IPS-11a (cell line): ENCODE measurements around the gene DPYSL4.

Source experiments
- H3K4me3 ChIP-seq: one replicate; pipeline ENCODE4 v1.5.1; 2013; ENCODE audit warnings: low read depth, low read length, control low read depth

DPYSL4 gene

GRCh38 chr10:132193907-132194552 is 7.3 kb downstream of the DPYSL4 start:
- H3K4me3 ChIP-seq, result no peak overlapping the region

GRCh38 chr10:132194726-132195125 is 8.0 kb downstream of the DPYSL4 start:
- no peak overlapping the region for H3K4me3 ChIP-seq

- no peak overlapping the region for H3K4me3 ChIP-seq
These were observed 8.8 kb downstream of the DPYSL4 start for GRCh38 chr10:132195366-132196075.

- no peak overlapping the region for H3K4me3 ChIP-seq
These were observed 9.7 kb downstream of the DPYSL4 start for GRCh38 chr10:132196178-132197113.

- no peak overlapping the region for H3K4me3 ChIP-seq
These were observed 10.7 kb downstream of the DPYSL4 start for GRCh38 chr10:132197271-132198067.

- H3K4me3 ChIP-seq, result no peak overlapping the region
These were observed 11.3 kb downstream of the DPYSL4 start for GRCh38 chr10:132198068-132198370.

DNA sequence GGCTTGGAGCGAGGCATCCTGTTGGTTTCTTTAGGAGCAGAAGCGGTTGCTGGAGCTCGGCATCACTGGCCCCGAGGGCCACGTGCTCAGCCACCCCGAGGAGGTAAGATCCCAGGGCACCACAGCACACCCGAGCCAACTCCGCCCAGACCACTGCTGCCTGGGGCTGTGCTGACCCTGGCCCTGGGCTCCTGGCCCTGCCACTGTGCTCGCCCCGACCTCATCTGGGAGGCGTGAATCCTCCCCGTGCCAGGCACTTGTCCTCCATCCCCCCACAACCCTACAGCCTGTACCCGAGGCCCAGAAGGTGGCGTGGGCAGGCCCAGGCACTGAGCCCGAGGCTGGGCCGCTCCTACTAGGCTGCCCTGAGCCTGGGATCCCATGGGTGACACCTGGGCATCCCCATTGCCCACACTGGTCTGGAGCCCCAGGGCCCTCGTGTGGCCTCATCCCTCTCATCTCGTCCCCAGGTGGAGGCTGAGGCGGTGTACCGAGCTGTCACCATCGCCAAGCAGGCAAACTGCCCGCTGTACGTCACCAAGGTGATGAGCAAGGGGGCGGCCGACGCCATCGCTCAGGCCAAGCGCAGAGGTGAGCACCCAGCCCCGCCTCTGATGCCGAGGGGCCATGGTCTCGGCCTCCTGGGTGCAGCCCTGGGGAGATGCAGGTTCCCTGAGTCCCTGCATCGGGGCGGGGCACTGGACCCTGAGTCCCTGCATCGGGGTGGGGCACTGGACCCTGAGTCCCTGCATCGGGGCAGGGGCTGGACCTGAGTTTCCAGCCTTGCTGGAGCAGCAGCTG is 11.8 kb downstream of the DPYSL4 start:
- H3K4me3 ChIP-seq, result no peak overlapping the region

DNA sequence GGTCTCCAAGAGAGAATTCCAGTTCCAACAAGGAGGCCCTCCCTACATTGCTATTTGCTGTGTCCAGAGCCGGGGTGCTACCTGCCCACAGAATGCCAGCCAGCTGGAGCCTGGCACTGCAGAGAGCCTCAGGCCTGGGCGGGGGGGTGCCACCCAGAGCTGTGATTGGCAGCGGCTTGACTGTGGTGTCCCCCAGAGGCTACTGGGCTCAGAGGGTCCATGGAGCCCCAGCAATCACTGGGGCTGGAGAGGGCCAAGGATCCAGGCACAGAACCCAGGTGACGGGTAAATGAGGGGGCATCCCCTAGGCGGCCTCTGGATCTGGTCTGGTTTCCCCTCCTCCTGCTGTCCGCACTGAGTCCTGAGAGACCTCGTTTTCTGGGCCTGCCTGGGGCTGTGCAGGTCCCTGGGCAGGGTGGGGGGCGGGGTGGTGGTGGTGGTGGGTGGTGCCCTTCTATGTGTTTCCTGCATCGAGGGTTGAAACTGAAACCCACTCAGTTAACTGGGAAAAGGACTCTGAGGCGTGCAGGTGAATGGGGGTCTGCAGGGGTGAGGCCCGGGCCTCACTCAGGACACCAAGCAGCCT is 12.6 kb downstream of the DPYSL4 start:
- H3K4me3 ChIP-seq, result no peak overlapping the region

DNA sequence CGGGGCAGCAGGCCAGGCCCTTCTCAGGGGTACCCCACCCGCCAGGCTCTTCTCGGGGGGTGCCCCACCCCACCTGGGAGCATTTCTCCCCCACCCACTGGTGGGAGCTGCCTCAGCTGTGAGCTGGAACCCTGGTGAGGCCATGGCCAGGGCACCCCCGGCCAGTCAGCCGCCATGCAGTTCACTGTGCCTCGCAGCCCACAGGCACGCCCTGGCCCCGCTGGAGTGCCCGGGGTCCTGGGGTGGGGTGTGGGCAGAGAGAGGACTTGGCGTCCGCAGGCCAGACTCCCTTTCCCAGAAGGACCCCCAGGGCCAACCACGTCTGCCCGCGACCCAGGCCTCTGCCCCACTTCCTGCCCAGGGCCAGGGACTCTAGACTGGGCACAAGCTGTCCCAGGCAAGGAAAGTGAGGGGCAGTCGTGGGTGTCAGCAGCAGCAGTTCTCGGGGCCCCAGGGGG is 13.1 kb downstream of the DPYSL4 start:
- H3K4me3 ChIP-seq, result no peak overlapping the region

GRCh38 chr10:132200344-132201110 is 13.8 kb downstream of the DPYSL4 start:
- no peak overlapping the region for H3K4me3 ChIP-seq

DNA sequence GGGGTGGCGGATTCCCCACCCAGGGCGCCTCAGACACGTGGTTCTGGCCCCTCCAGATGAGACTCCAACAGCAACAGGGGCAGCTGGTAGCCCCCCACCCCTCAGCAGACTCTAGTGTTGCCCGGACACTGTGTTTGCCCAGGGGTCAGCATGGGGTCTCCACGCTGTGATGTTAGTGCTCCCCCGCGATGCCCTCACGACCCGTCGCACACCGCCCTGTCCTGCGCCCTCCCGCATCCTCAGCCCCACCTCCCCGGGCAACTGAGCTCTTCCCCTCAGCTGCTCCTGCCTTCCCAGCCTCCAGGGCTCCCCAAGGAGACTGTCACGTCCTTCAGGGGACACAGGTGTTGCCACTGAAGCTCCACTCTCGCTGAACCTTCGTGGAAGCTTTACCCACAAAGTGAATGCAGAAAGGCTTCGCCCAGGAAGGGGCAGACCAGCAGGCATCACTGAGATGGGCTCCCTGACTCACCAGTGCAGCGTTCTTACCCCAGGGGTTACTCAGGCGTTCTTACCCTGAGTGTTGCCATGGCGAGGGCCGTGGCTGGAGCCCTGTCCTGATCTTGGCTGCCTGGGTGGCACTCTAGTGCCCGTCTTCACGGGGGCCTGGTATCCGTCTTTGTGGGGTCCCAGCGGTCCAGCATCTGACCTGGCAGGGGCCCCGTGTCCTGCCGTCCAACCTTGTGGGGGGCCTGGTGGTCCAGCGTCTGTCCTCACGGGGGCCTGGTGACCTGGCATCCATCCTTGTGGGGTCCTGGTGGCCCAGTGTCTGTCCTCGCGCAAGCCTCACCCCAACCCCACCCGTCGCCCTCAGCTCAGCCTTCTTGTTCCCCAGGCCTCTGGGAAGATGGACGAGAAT is 14.6 kb downstream of the DPYSL4 start:
- H3K4me3 ChIP-seq, result no peak overlapping the region

DNA sequence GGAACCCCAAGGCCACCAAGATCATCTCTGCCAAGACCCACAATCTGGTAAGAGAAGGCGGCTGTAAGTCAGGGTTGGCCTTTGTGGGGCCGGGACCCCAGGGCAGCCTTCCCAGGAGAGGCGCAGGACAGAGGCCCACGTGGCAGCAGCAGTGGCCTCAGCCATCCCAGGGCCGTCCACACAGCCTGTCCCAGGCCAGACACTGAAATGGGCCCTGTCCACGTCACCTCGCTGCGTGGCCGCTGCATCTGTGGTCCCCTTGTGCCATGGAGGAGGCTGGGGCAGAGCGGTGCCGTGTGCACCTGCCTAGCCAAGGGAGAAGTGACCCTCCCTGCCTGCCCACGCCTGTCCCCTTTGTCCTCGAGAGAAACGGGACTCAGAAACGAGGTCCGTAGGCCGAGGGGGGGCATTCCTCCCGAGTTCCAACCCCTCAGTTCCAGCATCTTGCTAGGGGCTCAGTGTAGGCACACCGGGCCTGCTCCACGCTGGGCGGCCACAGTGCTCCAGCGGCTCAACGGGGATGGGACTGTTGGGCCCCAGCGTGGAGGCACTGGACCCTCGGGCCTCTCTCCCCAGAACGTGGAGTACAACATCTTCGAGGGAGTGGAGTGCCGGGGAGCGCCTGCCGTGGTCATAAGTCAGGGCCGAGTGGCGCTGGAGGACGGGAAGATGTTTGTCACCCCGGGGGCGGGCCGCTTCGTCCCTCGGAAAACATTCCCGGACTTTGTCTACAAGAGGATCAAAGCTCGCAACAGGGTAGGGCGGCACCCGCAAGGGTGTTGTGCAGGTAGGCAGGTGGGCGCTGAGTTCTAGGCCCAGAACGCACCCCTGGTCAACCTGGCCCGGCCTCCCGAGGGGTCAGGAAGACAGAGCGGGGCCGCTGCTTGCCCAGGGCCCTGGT is 15.6 kb downstream of the DPYSL4 start:
- H3K4me3 ChIP-seq, result no peak overlapping the region

GRCh38 chr10:132203256-132204077 is 16.7 kb downstream of the DPYSL4 start:
- H3K4me3 ChIP-seq, result no peak overlapping the region

DNA sequence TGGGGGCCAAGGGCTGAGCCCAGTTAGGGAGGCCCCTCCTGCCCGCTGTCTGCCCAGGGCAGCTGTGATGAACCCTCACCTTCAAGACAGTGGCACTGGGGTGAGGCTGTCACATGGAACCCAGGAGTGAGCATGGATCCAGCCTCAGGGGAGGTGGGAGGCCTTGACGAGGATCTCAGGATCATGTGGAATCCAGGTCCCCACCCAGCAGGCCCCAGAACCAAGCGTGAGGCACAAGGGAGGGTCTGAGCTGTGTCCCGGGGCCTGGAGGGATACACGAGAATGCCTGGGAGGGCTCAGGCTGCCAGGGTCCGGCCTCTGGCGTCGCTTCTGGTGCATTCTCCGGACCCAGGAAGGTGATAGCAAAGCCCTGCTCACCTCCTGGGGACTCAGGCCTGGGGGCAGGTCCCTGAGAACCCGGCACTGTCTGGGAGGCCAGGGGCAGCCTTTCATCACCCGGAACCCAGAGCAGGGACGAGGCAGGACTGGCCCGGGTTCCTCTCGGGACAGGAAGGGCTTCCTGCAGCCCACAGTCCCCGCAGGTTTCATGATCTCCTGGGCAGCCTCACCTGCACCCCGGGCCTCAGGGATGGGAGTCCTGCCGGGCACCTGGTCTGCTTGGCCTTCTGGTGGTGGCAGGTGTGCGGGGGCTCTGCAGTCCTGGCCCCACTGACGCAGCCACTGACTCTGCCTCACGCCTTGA is 17.5 kb downstream of the DPYSL4 start:
- H3K4me3 ChIP-seq, result no peak overlapping the region

DNA sequence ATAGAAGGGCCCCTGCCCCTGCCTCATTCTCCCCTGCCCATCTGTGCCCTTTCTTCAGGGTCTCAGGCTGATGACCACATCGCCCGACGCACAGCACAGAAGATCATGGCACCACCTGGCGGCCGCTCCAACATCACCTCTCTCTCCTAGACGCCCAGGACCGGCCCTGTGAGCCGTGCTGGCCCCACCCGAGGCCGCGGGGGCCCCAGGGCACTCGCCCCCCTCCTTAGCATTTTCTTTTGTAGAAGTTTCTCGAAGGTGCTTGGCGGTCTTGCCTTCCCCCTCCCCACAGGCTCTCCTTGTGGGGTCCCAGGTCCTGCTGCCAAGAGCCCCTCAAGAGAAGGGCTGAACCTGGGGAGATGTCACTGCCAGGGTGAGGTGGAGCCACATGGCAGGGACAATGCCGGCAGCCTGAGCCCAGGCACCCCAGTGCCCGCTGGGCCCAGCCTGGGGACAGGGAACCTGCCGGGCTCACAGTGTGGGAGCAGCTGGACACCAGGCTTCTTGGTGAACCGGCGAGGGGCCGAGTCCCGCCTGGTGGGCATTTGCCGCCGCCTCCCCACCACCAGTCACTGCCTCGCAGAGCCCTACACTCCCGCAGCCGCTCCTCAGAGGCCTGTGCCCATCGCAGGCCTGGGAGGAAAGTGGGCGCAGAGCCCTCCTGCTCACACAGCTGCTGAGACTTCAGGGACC is 18.2 kb downstream of the DPYSL4 start:
- no peak overlapping the region for H3K4me3 ChIP-seq
